ENCODE data around the gene SLX4IP. TPM values are rescaled to one million over a fixed set of nuclear protein-coding genes. Genes with fewer than 3 reads are reported as not detected.

Gene SLX4IP
- total RNA-seq, 4 donors from 2014 or later, result 2.4 to 5.4 (median 4.1) TPM

GRCh38 chr20:10671919-10672623, 237.0 kb downstream of the SLX4IP start:
- TF ChIP-seq CTCF (IDR thresholded peaks at IDR 0.05; ENCODE audit: low read depth), result no peak

- TF ChIP-seq CTCF (IDR thresholded peaks at IDR 0.05; ENCODE audit: low read depth), result no peak
Measured at GRCh38 chr20:10672624-10673127, 237.6 kb downstream of the SLX4IP start.

GRCh38 chr20:10673176-10673841, 238.2 kb downstream of the SLX4IP start:
- no peak for TF ChIP-seq CTCF (IDR thresholded peaks at IDR 0.05; ENCODE audit: low read depth)

GRCh38 chr20:10673842-10674683, 239.0 kb downstream of the SLX4IP start, which contains the start of gene JAG1:
TSS of gene JAG1 (minus strand) at chr20:10673999. CDS start at chr20:10673530, 469 bp downstream.
- TF ChIP-seq CTCF (IDR thresholded peaks at IDR 0.05; ENCODE audit: low read depth), result no peak

- no peak for TF ChIP-seq CTCF (IDR thresholded peaks at IDR 0.05; ENCODE audit: low read depth)
Measured at GRCh38 chr20:10674684-10675449, 239.8 kb downstream of the SLX4IP start.

- no peak for TF ChIP-seq CTCF (IDR thresholded peaks at IDR 0.05; ENCODE audit: low read depth)
Measured at GRCh38 chr20:10675450-10675848, 240.3 kb downstream of the SLX4IP start.

Measured in subcutaneous adipose tissue (tissue), 4 donors.